IMR-90 (cell line): Measurements from ENCODE around the gene HTR2A. TPM values are rescaled to one million over a fixed set of nuclear protein-coding genes. Genes with fewer than 3 reads are reported as not detected.

Experiments used
- ATAC-seq: fragments of 200-7000 bp; cut with Tn5 transposase; 2 replicates; pipeline ENCODE4 v1.9.1; 2020; ENCODE audit warnings: low read depth, mild to moderate bottlenecking, moderate library complexity
- BruUV-seq: library from RNA; stranded (reverse); fragments of 400-500 nt; replicated peaks from 2 replicates; lab custom pipeline; 2021; lab: Mats Ljungman, UMichigan
- CTCF ChIA-PET: fragments of 300-600 bp; formaldehyde crosslinking; extraction: SDS; loops from one replicate; lab custom pipeline; 2021; ENCODE audit warnings: antibody characterized with exemption; lab: Yijun Ruan, JAX
- POLR2A ChIA-PET: fragments of 300-600 bp; sonication (Branson Sonifier 250); formaldehyde crosslinking; loops from one replicate; lab custom pipeline; 2022; ENCODE audit warnings: antibody characterized with exemption; ENCODE audit not compliant: unreplicated experiment; lab: Charles Lee
- DNase-seq: peaks from one replicate; pipeline ENCODE4 v3.0.0; 2013
- H2AFZ ChIP-seq: replicated peaks from 2 replicates; pipeline ENCODE3; 2013; ENCODE audit warnings: low read length, mild to moderate bottlenecking; ENCODE audit not compliant: poor library complexity
- H2AK5ac ChIP-seq: 2 replicates; pipeline ENCODE4 v1.6.1; 2013; ENCODE audit warnings: low read depth, low read length, inconsistent platforms
- H2AK9ac ChIP-seq: replicated peaks from 2 replicates; pipeline ENCODE3; 2013; ENCODE audit warnings: mild to moderate bottlenecking, low read depth, low read length, moderate library complexity; ENCODE audit not compliant: poor library complexity
- H2BK120ac ChIP-seq: 2 replicates; pipeline ENCODE4 v1.6.1; 2013; ENCODE audit warnings: low read depth, low read length, inconsistent platforms
- H2BK15ac ChIP-seq: 3 replicates; pipeline ENCODE4 v1.6.1; 2013; ENCODE audit warnings: low read depth, low read length, inconsistent platforms
- H2BK20ac ChIP-seq: 2 replicates; pipeline ENCODE4 v1.6.1; 2013; ENCODE audit warnings: low read depth, mild to moderate bottlenecking, inconsistent platforms, low read length, moderate library complexity
- H2BK5ac ChIP-seq: 2 replicates; pipeline ENCODE4 v1.6.1; 2013; ENCODE audit warnings: mild to moderate bottlenecking, low read depth, low read length, inconsistent platforms; ENCODE audit not compliant: poor library complexity, severe bottlenecking
- H3K14ac ChIP-seq: replicated peaks from 2 replicates; pipeline ENCODE4 v1.6.1; 2013; ENCODE audit warnings: low read depth, low read length, inconsistent platforms
- H3K18ac ChIP-seq: 2 replicates; pipeline ENCODE4 v1.6.1; 2013; ENCODE audit warnings: low read depth, low read length, control low read depth
- H3K23ac ChIP-seq: 2 replicates; pipeline ENCODE4 v1.6.1; 2013; ENCODE audit warnings: low read depth, low read length, inconsistent platforms
- H3K27ac ChIP-seq: 2 replicates; pipeline ENCODE4 v1.5.1; 2013; ENCODE audit warnings: mild to moderate bottlenecking, control low read depth, low read length; ENCODE audit not compliant: insufficient read depth
- H3K27me3 ChIP-seq: 2 replicates; pipeline ENCODE4 v1.6.1; 2013; ENCODE audit warnings: low read length; ENCODE audit not compliant: control insufficient read depth, insufficient read depth
- H3K36me3 ChIP-seq: 2 replicates; pipeline ENCODE4 v1.6.1; 2013; ENCODE audit warnings: low read length, mixed read lengths; ENCODE audit not compliant: control insufficient read depth, insufficient read depth
- H3K4ac ChIP-seq: 2 replicates; pipeline ENCODE4 v1.6.1; 2013; ENCODE audit warnings: low read depth, low read length, inconsistent platforms
- H3K4me1 ChIP-seq: 2 replicates; pipeline ENCODE4 v1.6.1; 2013; ENCODE audit warnings: low read length, mixed read lengths; ENCODE audit not compliant: control insufficient read depth, insufficient read depth
- H3K4me2 ChIP-seq: 2 replicates; pipeline ENCODE4 v1.6.1; 2013; ENCODE audit warnings: low read depth, mild to moderate bottlenecking, control low read depth, low read length, moderate library complexity
- H3K4me3 ChIP-seq: 2 replicates; pipeline ENCODE4 v1.5.1; 2013; ENCODE audit warnings: low read depth, mild to moderate bottlenecking, control low read depth, low read length, moderate library complexity; ENCODE audit not compliant: insufficient read depth
- H3K56ac ChIP-seq: 2 replicates; pipeline ENCODE4 v1.6.1; 2013; ENCODE audit warnings: low read length, inconsistent platforms; ENCODE audit not compliant: insufficient read depth; ENCODE audit errors: extremely low read depth
- H3K79me1 ChIP-seq, 2 experiments: 2 replicates each; pipeline ENCODE4 v1.6.1; 2013; ENCODE audit warnings: low read length in 2 of 2, inconsistent platforms in 1 of 2, low read depth in 1 of 2
- H3K9ac ChIP-seq: 2 replicates; pipeline ENCODE4 v1.6.1; 2013; ENCODE audit warnings: low read depth, low read length, control low read depth
- H3K9me1 ChIP-seq: 2 replicates; pipeline ENCODE4 v1.6.1; 2013; ENCODE audit warnings: low read length, inconsistent platforms; ENCODE audit not compliant: insufficient read depth
- H3K9me3 ChIP-seq: 2 replicates; pipeline ENCODE4 v1.6.1; 2013; ENCODE audit warnings: low read length; ENCODE audit not compliant: control insufficient read depth, insufficient read depth
- H4K20me1 ChIP-seq: 2 replicates; pipeline ENCODE4 v1.6.1; 2013; ENCODE audit warnings: low read length, inconsistent platforms; ENCODE audit not compliant: insufficient read depth
- H4K5ac ChIP-seq: 2 replicates; pipeline ENCODE4 v1.6.1; 2013; ENCODE audit warnings: mild to moderate bottlenecking, low read depth, low read length, control low read depth
- H4K8ac ChIP-seq, 2 experiments: 2 replicates each; pipeline ENCODE4 v1.6.1; 2013; ENCODE audit warnings: low read depth in 2 of 2, low read length in 2 of 2, control low read depth in 1 of 2, inconsistent platforms in 1 of 2
- H4K91ac ChIP-seq: 2 replicates; pipeline ENCODE4 v1.6.1; 2013; ENCODE audit warnings: low read depth, low read length, inconsistent platforms; ENCODE audit not compliant: insufficient read depth
- BHLHE40 ChIP-seq: fragments of 150-350 bp; IDR thresholded peaks from 2 replicates; pipeline ENCODE4 v1.6.1; 2016; ENCODE audit warnings: mild to moderate bottlenecking, low read depth, low read length
- CEBPB ChIP-seq: IDR thresholded peaks from 2 replicates; pipeline ENCODE4 v1.6.1; 2012; ENCODE audit warnings: low read depth, low read length, improper control_type of control experiment
- CHD1 ChIP-seq: IDR thresholded peaks from 2 replicates; pipeline ENCODE4 v1.6.1; 2012; ENCODE audit warnings: low read depth, low read length, improper control_type of control experiment
- FOS ChIP-seq: fragments of 150-350 bp; IDR thresholded peaks from 2 replicates; pipeline ENCODE4 v1.6.1; 2016; ENCODE audit warnings: low read depth, low read length
- MAFK ChIP-seq: IDR thresholded peaks from 2 replicates; pipeline ENCODE4 v1.6.1; 2012; ENCODE audit warnings: low read depth, low read length, improper control_type of control experiment
- MAZ ChIP-seq: IDR thresholded peaks from 2 replicates; pipeline ENCODE4 v1.6.1; 2012; ENCODE audit warnings: low read depth, mild to moderate bottlenecking, low read length, improper control_type of control experiment, moderate library complexity, borderline replicate concordance
- MXI1 ChIP-seq: IDR thresholded peaks from 2 replicates; pipeline ENCODE4 v1.6.1; 2012; ENCODE audit warnings: low read depth, mild to moderate bottlenecking, low read length, moderate library complexity, borderline replicate concordance
- NFE2L2 ChIP-seq: fragments of 150-350 bp; IDR thresholded peaks from 2 replicates; pipeline ENCODE4 v1.6.1; 2016; ENCODE audit warnings: low read depth, mild to moderate bottlenecking, low read length
- POLR2A ChIP-seq: IDR thresholded peaks from 2 replicates; pipeline ENCODE4 v1.6.1; 2012; ENCODE audit warnings: mild to moderate bottlenecking, low read depth, low read length
- RAD21 ChIP-seq: IDR thresholded peaks from 2 replicates; pipeline ENCODE4 v1.6.1; 2012; ENCODE audit warnings: low read length, improper control_type of control experiment
- RCOR1 ChIP-seq: IDR thresholded peaks from 2 replicates; pipeline ENCODE4 v1.6.1; 2012; ENCODE audit warnings: mild to moderate bottlenecking, low read length, improper control_type of control experiment; ENCODE audit not compliant: insufficient replicate concordance
- RFX5 ChIP-seq: IDR thresholded peaks from 2 replicates; pipeline ENCODE4 v1.8.0; 2012; ENCODE audit warnings: low read depth, mild to moderate bottlenecking, low read length, moderate library complexity
- SMC3 ChIP-seq: fragments of 150-350 bp; IDR thresholded peaks from 2 replicates; pipeline ENCODE4 v1.6.1; 2016; ENCODE audit warnings: low read depth, mild to moderate bottlenecking, antibody characterized with exemption, low read length, moderate library complexity
- USF2 ChIP-seq: fragments of 150-350 bp; IDR thresholded peaks from 2 replicates; pipeline ENCODE4 v1.6.1; 2017; ENCODE audit warnings: mild to moderate bottlenecking, antibody characterized with exemption, low read length, low read depth
- dilution Hi-C: fragments of 300-500 bp; cut with HindIII; formaldehyde crosslinking; loops from one replicate; pipeline ENCODE4 v1.14.3; 2018; ENCODE audit warnings: low sequenced_read_pairs; ENCODE audit not compliant: unreplicated experiment
- in situ Hi-C: fragments of 300-500 bp; cut with MboI; formaldehyde crosslinking; loops from 3 replicates; pipeline ENCODE4 v1.14.3; 2019; ENCODE audit warnings: low sequenced_read_pairs, inconsistent platforms, mixed read lengths
- intact Hi-C: fragments of 100-400 bp; cut with micrococcal nuclease; formaldehyde crosslinking; loops from 2 replicates; pipeline ENCODE4 v1.10.0; 2022
- polyA plus RNA-seq, 3 experiments: library from polyadenylated mRNA; depleted of rRNA; stranded (reverse); fragments of >200 nt; gene quantifications; 2 replicates each; pipeline ENCODE4 v1.2.3, GENCODE V29; 2012; ENCODE audit warnings: low replicate concordance in 1 of 3
- total RNA-seq: library from RNA; depleted of rRNA; stranded (reverse); fragments of >200 nt; gene quantifications from 2 replicates; pipeline ENCODE4 v1.2.3, GENCODE V29; 2012
- TF ChIP-seq, protein P1 (sequence below): conservative IDR thresholded peaks from 2 replicates; pipeline ENCODE4 v1.5.1; 2012; ENCODE audit warnings: mild to moderate bottlenecking, low read depth, low read length, improper control_type of control experiment
- TF ChIP-seq, protein P2 (sequence below): fragments of 150-350 bp; IDR thresholded peaks from 2 replicates; pipeline ENCODE4 v1.6.1; 2016; ENCODE audit warnings: low read depth, mild to moderate bottlenecking, low read length, moderate library complexity, borderline replicate concordance

The HTR2A gene
- total and polyA plus RNA-seq, 2 of the 4 experiments (the other 2 are of a cell fraction): 0.02 TPM; not detected in 1

DNA sequence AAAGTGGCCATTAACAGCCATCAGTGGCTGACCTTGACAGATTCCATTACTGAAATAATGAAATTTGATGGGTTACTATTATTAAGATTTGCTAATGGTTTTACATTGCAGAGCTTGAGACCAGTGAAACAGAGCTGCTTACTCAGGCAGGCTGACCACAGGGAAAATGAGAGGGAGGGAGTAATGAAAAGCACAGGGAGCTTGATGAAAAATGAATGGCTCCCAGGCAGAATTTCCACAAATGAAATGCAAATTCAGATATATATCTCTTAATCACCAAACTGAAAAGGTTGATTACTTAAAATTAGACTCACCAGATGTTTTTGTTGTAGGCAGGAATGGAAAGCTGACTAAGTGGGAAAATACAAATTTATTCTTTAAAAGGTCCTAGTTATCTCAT lies 36.1 kb downstream of the HTR2A start:
- H3K9me3 ChIP-seq: no peaks in the 10 kb centered on the region
- H3K14ac ChIP-seq: no peak overlapping the region
- no peak overlapping the region for H3K56ac ChIP-seq
- no peaks in the 10 kb centered on the region for H3K4me1 ChIP-seq
- no peak overlapping the region for H3K9ac ChIP-seq
- no TSS peak for BruUV-seq
- no peak overlapping the region for H2BK20ac ChIP-seq
- H4K91ac ChIP-seq: no peak overlapping the region
- H3K27me3 ChIP-seq: peaks cover 9% of the 10 kb centered on the region
- TF ChIP-seq NFE2L2 (no peak), CHD1 (no peak), BHLHE40 (no peak), FOS (no peak), RAD21 (no peak), RFX5 (no peak), MXI1 (no peak), MAFK (no peak), CEBPB (no peak), POLR2A (no peak), MAZ (no peak), SMC3 (no peak), USF2 (no peak), RCOR1 (no peak)
- TF ChIP-seq, protein P1, sequence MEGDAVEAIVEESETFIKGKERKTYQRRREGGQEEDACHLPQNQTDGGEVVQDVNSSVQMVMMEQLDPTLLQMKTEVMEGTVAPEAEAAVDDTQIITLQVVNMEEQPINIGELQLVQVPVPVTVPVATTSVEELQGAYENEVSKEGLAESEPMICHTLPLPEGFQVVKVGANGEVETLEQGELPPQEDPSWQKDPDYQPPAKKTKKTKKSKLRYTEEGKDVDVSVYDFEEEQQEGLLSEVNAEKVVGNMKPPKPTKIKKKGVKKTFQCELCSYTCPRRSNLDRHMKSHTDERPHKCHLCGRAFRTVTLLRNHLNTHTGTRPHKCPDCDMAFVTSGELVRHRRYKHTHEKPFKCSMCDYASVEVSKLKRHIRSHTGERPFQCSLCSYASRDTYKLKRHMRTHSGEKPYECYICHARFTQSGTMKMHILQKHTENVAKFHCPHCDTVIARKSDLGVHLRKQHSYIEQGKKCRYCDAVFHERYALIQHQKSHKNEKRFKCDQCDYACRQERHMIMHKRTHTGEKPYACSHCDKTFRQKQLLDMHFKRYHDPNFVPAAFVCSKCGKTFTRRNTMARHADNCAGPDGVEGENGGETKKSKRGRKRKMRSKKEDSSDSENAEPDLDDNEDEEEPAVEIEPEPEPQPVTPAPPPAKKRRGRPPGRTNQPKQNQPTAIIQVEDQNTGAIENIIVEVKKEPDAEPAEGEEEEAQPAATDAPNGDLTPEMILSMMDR: no peak
- TF ChIP-seq, protein P2, sequence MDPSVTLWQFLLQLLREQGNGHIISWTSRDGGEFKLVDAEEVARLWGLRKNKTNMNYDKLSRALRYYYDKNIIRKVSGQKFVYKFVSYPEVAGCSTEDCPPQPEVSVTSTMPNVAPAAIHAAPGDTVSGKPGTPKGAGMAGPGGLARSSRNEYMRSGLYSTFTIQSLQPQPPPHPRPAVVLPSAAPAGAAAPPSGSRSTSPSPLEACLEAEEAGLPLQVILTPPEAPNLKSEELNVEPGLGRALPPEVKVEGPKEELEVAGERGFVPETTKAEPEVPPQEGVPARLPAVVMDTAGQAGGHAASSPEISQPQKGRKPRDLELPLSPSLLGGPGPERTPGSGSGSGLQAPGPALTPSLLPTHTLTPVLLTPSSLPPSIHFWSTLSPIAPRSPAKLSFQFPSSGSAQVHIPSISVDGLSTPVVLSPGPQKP: no peak
- no peak overlapping the region for H3K18ac ChIP-seq
- no peak overlapping the region for H4K5ac ChIP-seq
- dilution Hi-C loops (no loop called here), intact Hi-C loops (no loop called here), in situ Hi-C loops (no loop called here)
- no peak overlapping the region for H2AK9ac ChIP-seq
- no peaks in the 10 kb centered on the region for H4K20me1 ChIP-seq
- no peak overlapping the region for H2AK5ac ChIP-seq
- DNase-seq: no peak
- no peak for ATAC-seq
- no peaks in the 10 kb centered on the region for H3K9me1 ChIP-seq
- no peak overlapping the region for H2AFZ ChIP-seq
- no peak overlapping the region for H3K4ac ChIP-seq
- no peak overlapping the region for H2BK15ac ChIP-seq
- POLR2A ChIA-PET: no interaction called here
- H3K4me2 ChIP-seq: no peak overlapping the region
- no peak overlapping the region for H2BK5ac ChIP-seq
- H3K36me3 ChIP-seq: no peaks in the 10 kb centered on the region
- no peak overlapping the region for H2BK120ac ChIP-seq
- H4K8ac ChIP-seq: no peak overlapping the region
- no peak overlapping the region for H3K27ac ChIP-seq
- H3K23ac ChIP-seq: no peak overlapping the region
- no peak overlapping the region for H3K4me3 ChIP-seq
- H3K79me1 ChIP-seq: no peaks in the 10 kb centered on the region
- CTCF ChIA-PET: no interaction called here
